ENCODE results near the gene SRPK3. TPM values are rescaled to one million over a fixed set of nuclear protein-coding genes. Genes with fewer than 3 reads are reported as not detected.

The SRPK3 gene
- total RNA-seq, 6 experiments from 2014 or later = 0.14 to 0.51 (median 0.27) TPM

DNA sequence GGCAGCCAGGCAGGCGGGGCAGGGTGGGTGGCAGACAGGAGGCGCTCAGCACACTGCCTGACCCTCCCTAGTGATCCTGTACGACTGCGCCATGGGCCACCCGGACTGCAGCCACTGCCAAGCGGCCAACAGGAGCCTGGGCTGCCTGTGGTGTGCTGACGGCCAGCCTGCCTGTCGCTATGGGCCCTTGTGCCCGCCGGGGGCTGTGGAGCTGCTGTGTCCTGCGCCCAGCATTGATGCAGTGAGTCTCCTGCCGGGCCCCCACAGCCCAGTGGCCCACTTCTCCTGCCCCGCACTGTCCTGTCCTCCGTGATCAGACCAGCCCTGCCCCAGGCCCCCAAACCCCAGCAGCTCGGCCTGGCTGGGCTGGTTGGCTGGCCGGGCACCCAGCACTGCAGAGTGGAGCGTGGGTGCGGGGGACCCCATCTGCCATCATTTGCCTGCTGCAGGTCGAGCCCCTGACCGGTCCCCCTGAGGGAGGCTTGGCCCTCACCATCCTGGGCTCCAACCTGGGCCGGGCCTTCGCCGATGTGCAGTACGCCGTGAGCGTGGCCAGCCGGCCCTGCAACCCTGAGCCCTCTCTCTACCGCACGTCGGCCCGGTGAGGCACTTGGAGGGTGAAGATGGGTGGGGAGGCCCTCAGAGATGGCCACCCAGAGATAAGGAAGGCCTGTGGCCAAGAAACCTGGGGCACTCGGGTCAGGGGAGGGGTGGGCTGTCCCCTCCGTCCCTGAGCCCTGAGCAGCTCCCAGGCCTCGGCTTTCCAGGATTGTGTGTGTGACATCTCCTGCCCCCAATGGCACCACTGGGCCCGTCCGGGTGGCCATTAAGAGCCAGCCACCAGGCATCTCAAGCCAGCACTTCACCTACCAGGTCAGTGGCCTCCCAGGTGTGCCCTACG is 9.2 kb upstream of the SRPK3 start:
- no peaks in the 10 kb centered on the region for H3K27me3 Mint-ChIP-seq (ENCODE audit: insufficient read depth)
- DNase-seq = no peak

DNA sequence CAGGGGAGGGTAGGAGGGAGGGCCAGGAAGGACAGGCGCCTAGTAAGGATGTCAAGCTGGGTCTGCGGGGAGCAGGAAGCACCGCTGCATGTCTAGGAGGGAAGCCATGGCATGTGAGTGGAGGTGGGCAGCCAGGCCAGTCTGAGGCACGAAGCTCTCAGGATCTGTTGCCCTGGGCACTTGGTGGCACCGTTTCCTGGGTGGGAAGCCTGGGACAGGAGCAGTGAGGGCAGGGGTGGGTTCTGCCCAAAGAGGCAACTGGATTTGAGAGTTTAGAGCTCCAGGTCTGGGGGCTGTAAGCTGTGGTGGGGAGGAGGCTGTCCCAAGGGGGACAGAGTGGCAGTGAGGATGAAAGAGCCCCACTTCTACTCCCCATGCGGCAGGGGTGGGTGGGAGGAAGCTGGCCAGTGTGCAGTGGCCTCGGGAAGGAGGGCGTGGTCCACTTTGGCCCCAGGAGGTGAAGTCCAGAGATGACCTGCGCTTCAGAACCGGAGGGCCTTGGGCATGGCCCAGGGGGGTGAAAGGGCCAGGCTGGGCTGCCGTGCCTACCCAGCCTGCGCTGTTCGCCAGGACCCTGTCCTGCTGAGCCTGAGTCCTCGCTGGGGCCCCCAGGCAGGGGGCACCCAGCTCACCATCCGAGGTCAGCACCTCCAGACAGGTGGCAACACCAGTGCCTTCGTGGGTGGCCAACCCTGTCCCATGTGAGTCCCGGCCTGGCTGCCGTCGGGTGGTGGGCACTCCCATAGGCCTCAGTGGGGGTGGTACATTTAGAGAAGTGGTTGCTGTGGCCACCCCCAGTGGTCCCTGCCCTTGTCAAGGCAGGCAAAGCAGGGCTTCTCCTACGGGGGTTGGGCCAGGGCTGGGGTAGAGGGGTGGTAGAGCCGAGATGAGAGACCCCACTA is 8.3 kb upstream of the SRPK3 start:
- Mint-ChIP-seq H3K4me1 (ENCODE audit: low read depth) (no peaks in the 10 kb centered on the region), H3K9me3 (no peaks in the 10 kb centered on the region), H3K27ac (no peak overlapping the region), H3K36me3 (ENCODE audit: low read depth) (no peaks in the 10 kb centered on the region), H3K27me3 (ENCODE audit: insufficient read depth) (no peaks in the 10 kb centered on the region), H3K4me3 (no peak overlapping the region)
- no peak for DNase-seq
- TF ChIP-seq, protein P1, sequence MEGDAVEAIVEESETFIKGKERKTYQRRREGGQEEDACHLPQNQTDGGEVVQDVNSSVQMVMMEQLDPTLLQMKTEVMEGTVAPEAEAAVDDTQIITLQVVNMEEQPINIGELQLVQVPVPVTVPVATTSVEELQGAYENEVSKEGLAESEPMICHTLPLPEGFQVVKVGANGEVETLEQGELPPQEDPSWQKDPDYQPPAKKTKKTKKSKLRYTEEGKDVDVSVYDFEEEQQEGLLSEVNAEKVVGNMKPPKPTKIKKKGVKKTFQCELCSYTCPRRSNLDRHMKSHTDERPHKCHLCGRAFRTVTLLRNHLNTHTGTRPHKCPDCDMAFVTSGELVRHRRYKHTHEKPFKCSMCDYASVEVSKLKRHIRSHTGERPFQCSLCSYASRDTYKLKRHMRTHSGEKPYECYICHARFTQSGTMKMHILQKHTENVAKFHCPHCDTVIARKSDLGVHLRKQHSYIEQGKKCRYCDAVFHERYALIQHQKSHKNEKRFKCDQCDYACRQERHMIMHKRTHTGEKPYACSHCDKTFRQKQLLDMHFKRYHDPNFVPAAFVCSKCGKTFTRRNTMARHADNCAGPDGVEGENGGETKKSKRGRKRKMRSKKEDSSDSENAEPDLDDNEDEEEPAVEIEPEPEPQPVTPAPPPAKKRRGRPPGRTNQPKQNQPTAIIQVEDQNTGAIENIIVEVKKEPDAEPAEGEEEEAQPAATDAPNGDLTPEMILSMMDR (IDR thresholded peaks at IDR 0.05) = no peak

More for the DNA sequence above, 9.2 kb upstream of the SRPK3 start:
- TF ChIP-seq, protein P1 (IDR thresholded peaks at IDR 0.05) = no peak
- Mint-ChIP-seq H3K9me3 (no peaks in the 10 kb centered on the region), H3K27ac (no peak overlapping the region), H3K4me1 (ENCODE audit: low read depth) (peaks cover 2% of the 10 kb centered on the region; the same call in 1 of the 2 replicates), H3K4me3 (no peak overlapping the region), H3K36me3 (ENCODE audit: low read depth) (no peaks in the 10 kb centered on the region)

DNA sequence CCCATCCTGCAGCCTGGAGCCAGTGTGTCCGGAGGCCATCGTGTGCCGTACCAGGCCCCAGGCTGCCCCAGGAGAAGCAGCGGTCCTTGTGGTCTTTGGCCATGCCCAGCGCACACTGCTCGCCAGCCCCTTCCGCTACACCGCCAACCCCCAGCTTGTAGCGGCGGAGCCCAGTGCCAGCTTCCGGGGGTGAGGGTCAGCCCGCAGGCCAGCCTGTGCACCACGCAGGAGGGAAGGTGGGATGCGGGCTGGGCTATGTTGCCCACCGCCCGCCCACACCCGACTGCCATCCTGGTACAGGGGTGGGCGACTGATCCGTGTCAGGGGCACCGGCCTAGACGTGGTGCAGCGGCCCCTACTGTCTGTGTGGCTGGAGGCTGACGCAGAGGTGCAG is 7.6 kb upstream of the SRPK3 start:
- Mint-ChIP-seq H3K4me3 (no peak overlapping the region), H3K27ac (no peak overlapping the region), H3K36me3 (ENCODE audit: low read depth) (no peaks in the 10 kb centered on the region), H3K27me3 (ENCODE audit: insufficient read depth) (no peaks in the 10 kb centered on the region), H3K9me3 (no peaks in the 10 kb centered on the region), H3K4me1 (ENCODE audit: low read depth) (no peaks in the 10 kb centered on the region)
- TF ChIP-seq, protein P1 (IDR thresholded peaks at IDR 0.05) = no peak
- DNase-seq = no peak

DNA sequence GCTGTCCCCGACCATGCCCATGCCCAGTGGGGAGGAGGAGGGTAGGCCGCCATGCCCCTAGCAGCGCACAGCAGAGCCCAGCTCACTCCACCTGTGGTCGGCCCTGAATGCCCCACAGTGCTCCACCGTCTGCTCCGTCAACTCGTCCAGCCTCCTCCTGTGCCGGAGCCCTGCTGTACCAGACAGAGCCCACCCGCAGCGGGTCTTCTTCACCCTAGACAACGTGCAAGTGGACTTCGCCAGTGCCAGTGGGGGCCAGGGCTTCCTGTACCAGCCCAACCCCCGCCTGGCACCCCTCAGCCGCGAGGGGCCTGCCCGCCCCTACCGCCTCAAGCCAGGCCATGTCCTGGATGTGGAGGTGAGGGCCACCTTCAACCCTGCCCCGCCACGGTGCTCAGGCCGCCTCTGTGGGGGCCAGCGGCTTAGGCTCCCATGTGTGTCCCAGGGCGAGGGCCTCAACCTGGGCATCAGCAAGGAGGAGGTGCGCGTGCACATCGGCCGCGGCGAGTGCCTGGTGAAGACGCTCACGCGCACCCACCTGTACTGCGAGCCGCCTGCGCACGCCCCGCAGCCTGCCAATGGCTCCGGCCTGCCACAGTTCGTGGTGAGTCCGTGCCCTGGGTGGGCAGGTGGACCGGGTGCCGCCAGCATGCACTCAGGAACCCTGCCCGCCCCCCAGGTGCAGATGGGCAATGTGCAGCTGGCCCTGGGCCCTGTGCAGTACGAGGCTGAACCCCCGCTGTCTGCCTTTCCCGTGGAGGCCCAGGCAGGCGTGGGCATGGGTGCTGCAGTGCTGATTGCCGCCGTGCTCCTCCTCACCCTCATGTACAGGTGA is 6.9 kb upstream of the SRPK3 start:
- no peaks in the 10 kb centered on the region for H3K36me3 Mint-ChIP-seq (ENCODE audit: low read depth)
- TF ChIP-seq, protein P1 (IDR thresholded peaks at IDR 0.05) = no peak
- H3K4me1 Mint-ChIP-seq (ENCODE audit: low read depth) = no peaks in the 10 kb centered on the region
- no peak overlapping the region for H3K4me3 Mint-ChIP-seq
- no peak for DNase-seq
- no peaks in the 10 kb centered on the region for H3K27me3 Mint-ChIP-seq (ENCODE audit: insufficient read depth)
- H3K27ac Mint-ChIP-seq = no peak overlapping the region
- no peaks in the 10 kb centered on the region for H3K9me3 Mint-ChIP-seq
